ENCODE data around the gene KCNQ4. TPM values are rescaled to one million over a fixed set of nuclear protein-coding genes. Genes with fewer than 3 reads are reported as not detected.

KCNQ4 gene
- total and polyA plus RNA-seq, 2 of the 8 experiments (the other 6 are each of a cell fraction or from before 2014, with no cell fraction given): 2.2 to 3.9 TPM

GRCh38 chr1:40825996-40826395, 42.4 kb downstream of the KCNQ4 start (continued):
- TF ChIP-seq SAP30 (IDR thresholded peaks at IDR 0.05; ENCODE audit: insufficient read depth, insufficient replicate concordance, low read length): no peak
